Measurements from ENCODE around the gene NYNRIN.

Gene NYNRIN

DNA sequence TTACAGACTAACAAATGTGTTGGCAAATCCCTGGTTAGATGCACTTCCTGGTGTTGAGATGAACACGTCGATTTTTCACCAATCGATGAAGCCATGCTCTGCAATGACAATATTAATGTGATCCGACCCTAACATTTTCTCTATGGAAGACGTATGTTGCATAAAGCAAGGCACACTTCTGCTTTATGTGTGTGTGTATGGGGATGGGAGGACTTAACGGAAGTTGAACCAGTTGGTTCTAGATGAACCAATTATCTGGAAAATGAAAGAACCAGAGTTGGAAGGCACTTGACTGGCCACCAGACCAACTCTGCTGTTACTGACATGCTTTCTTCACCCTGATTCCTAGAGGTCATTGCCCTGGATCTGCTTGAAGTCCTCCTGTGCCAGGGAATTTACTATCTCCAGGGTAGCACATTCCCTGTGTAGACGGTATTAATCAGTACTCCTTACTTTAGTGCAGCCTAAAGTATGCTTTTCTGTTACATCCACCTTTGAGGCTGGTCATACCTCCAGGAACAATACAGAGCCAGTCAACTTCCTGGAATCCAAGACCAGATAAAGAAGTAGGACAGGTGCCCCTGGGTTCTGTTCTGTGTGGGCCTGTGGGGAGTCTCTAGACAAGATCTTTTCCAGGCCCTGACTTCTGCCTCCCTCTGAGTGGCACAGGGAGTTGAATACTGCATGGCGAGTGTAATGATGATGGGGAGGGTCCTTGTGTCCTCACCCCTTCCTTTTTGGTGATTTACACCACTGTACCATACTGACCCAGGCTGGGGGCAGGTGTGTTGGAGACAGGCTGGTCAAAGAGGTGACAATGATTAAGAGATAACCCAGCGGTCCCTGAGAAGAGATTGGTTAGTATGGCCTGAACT is 39.7 kb downstream of the NYNRIN start:
- Histone ChIP-seq H3K9ac (ENCODE audit: low read length) (no peak overlapping the region), H3F3A (ENCODE audit: insufficient read depth, low read length) (no peaks in the 10 kb centered on the region; the same call in 1 of the 2 replicates), H3K27me3 (ENCODE audit: insufficient read depth, low read length) (no peaks in the 10 kb centered on the region), H3K36me3 (ENCODE audit: insufficient read depth, low read length) (peaks cover 68% of the 10 kb centered on the region), H3K27ac (ENCODE audit: low read depth, low read length, poor library complexity, severe bottlenecking) (peak overlapping the region; percentile 62), H4K20me1 (ENCODE audit: insufficient read depth, low read length) (no peaks in the 10 kb centered on the region), H3K4me3 (ENCODE audit: low read depth, low read length, poor library complexity, severe bottlenecking) (no peak overlapping the region), H3K4me2 (ENCODE audit: low read length) (no peak overlapping the region), H3K9me3 (ENCODE audit: low read length) (no peaks in the 10 kb centered on the region), H3K79me2 (ENCODE audit: insufficient read depth, low read length) (0 out of 2 replicates have a peak, but pooled peaks cover 6% of the 10 kb centered on the region), H3K4me1 (ENCODE audit: insufficient read depth, low read length, severe bottlenecking) (peaks cover 40% of the 10 kb centered on the region), H2AFZ (ENCODE audit: low read length) (no peak overlapping the region), H3K9me2 (ENCODE audit: low read depth, low read length) (no peaks in the 10 kb centered on the region)
- TF ChIP-seq EZH2 (IDR thresholded peaks at IDR 0.05; ENCODE audit: borderline replicate concordance, low read length): no peak
- TF ChIP-seq, protein P1, sequence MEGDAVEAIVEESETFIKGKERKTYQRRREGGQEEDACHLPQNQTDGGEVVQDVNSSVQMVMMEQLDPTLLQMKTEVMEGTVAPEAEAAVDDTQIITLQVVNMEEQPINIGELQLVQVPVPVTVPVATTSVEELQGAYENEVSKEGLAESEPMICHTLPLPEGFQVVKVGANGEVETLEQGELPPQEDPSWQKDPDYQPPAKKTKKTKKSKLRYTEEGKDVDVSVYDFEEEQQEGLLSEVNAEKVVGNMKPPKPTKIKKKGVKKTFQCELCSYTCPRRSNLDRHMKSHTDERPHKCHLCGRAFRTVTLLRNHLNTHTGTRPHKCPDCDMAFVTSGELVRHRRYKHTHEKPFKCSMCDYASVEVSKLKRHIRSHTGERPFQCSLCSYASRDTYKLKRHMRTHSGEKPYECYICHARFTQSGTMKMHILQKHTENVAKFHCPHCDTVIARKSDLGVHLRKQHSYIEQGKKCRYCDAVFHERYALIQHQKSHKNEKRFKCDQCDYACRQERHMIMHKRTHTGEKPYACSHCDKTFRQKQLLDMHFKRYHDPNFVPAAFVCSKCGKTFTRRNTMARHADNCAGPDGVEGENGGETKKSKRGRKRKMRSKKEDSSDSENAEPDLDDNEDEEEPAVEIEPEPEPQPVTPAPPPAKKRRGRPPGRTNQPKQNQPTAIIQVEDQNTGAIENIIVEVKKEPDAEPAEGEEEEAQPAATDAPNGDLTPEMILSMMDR (IDR thresholded peaks at IDR 0.05; ENCODE audit: low read length): no peak

DNA sequence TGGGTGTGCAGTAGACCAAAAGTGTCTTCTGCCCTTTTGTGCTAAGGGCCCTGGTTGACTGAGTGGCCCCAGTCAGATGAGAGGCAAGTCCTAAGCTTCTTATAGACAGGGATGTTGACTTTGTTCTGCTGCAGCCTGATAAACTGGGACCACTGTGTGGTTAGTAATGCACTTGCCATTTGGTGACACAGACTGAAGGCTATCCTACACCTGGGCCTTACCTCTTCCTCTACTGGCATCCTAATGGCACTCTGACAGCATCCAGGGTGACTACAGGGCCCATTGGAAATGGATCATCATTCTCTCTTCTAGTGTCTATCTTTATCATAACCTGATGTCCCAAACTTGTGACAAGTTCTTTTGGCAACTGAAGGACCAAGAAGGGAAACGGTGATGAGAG is 40.5 kb downstream of the NYNRIN start:
- Histone ChIP-seq H4K20me1 (ENCODE audit: insufficient read depth, low read length) (no peaks in the 10 kb centered on the region), H3F3A (ENCODE audit: insufficient read depth, low read length) (no peaks in the 10 kb centered on the region; the same call in 1 of the 2 replicates), H3K4me1 (ENCODE audit: insufficient read depth, low read length, severe bottlenecking) (peaks cover 43% of the 10 kb centered on the region), H3K36me3 (ENCODE audit: insufficient read depth, low read length) (peaks cover 63% of the 10 kb centered on the region), H3K4me3 (ENCODE audit: low read depth, low read length, poor library complexity, severe bottlenecking) (no peak overlapping the region), H3K79me2 (ENCODE audit: insufficient read depth, low read length) (0 out of 2 replicates have a peak, but pooled peaks cover 6% of the 10 kb centered on the region), H3K9me3 (ENCODE audit: low read length) (no peaks in the 10 kb centered on the region), H3K27me3 (ENCODE audit: insufficient read depth, low read length) (no peaks in the 10 kb centered on the region), H2AFZ (ENCODE audit: low read length) (no peak overlapping the region), H3K9me2 (ENCODE audit: low read depth, low read length) (no peaks in the 10 kb centered on the region), H3K4me2 (ENCODE audit: low read length) (no peak overlapping the region), H3K27ac (ENCODE audit: low read depth, low read length, poor library complexity, severe bottlenecking) (no peak overlapping the region), H3K9ac (ENCODE audit: low read length) (no peak overlapping the region)
- no peak for TF ChIP-seq EZH2 (IDR thresholded peaks at IDR 0.05; ENCODE audit: borderline replicate concordance, low read length)
- TF ChIP-seq, protein P1 (IDR thresholded peaks at IDR 0.05; ENCODE audit: low read length): no peak

DNA sequence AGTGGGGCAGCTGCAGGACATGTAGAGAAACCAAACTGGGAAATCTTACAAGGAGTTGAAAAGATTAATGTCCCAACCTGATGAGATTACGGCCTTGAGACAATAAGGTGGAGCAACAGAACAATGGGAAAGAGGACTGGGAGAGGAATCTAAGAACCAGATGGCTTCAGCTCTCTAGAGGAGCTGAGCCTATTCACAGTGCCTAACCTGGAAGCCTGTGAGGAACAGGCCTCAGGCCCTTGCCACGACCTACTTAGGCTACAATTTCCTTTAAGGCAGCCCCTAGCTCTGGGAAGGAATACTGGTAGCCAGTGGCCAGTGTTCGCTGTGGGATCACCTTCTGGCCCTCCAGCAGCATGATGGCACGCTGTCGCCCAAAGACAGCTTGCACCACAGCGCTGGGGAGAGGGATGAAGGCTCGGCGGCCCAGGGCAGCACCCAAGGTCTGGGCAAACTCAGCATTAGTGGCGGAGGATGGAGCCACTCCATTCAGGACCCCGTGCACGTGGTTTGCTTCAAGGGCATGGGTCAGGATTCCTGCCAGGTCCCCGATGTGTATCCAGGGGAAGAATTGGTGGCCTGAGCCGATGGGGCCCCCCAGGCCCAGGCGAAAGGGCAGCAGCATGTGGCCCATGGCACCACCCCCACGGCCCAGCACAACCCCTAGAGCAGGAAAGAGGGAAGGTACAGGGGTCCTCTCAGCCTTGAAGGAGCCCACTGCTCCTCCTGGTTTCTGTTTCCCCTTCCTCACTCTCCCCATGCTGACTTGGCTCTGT is 41.2 kb downstream of the NYNRIN start:
- Histone ChIP-seq H2AFZ (ENCODE audit: low read length) (no peak overlapping the region), H3K4me1 (ENCODE audit: insufficient read depth, low read length, severe bottlenecking) (peaks cover 43% of the 10 kb centered on the region), H4K20me1 (ENCODE audit: insufficient read depth, low read length) (no peaks in the 10 kb centered on the region), H3F3A (ENCODE audit: insufficient read depth, low read length) (no peaks in the 10 kb centered on the region; the same call in 1 of the 2 replicates), H3K79me2 (ENCODE audit: insufficient read depth, low read length) (0 out of 2 replicates have a peak, but pooled peaks cover 6% of the 10 kb centered on the region), H3K4me2 (ENCODE audit: low read length) (peak overlapping the region; percentile 95; the same call in 1 of the 2 replicates), H3K4me3 (ENCODE audit: low read depth, low read length, poor library complexity, severe bottlenecking) (no peak overlapping the region), H3K9me2 (ENCODE audit: low read depth, low read length) (no peaks in the 10 kb centered on the region), H3K9me3 (ENCODE audit: low read length) (no peaks in the 10 kb centered on the region), H3K27ac (ENCODE audit: low read depth, low read length, poor library complexity, severe bottlenecking) (no peak overlapping the region), H3K27me3 (ENCODE audit: insufficient read depth, low read length) (no peaks in the 10 kb centered on the region), H3K9ac (ENCODE audit: low read length) (no peak overlapping the region; the same call in 1 of the 2 replicates), H3K36me3 (ENCODE audit: insufficient read depth, low read length) (peaks cover 66% of the 10 kb centered on the region)
- no peak for TF ChIP-seq EZH2 (IDR thresholded peaks at IDR 0.05; ENCODE audit: borderline replicate concordance, low read length)
- TF ChIP-seq, protein P1 (IDR thresholded peaks at IDR 0.05; ENCODE audit: low read length): no peak
